Neuronal stem cell (in vitro differentiated cells): Measurements from ENCODE around the gene GOLM1.

ENCODE experiments used
- DNase-seq: peaks from one replicate; pipeline ENCODE4 v3.0.0-alpha.2; 2013; ENCODE audit warnings: low spot score
- H2AFZ ChIP-seq: one replicate; pipeline ENCODE4 v1.6.1; 2013; ENCODE audit warnings: mild to moderate bottlenecking, low read length, inconsistent platforms
- H2AK5ac ChIP-seq: 2 replicates; pipeline ENCODE4 v1.6.1; 2013; ENCODE audit warnings: low read depth, mild to moderate bottlenecking, inconsistent platforms, low read length, moderate library complexity, mixed read lengths
- H2BK120ac ChIP-seq: 2 replicates; pipeline ENCODE4 v1.6.1; 2013; ENCODE audit warnings: low read depth, mild to moderate bottlenecking, inconsistent platforms, low read length, moderate library complexity, mixed read lengths
- H2BK12ac ChIP-seq: one replicate; pipeline ENCODE4 v1.6.1; 2013; ENCODE audit warnings: low read length, inconsistent platforms
- H2BK15ac ChIP-seq: 2 replicates; pipeline ENCODE4 v1.6.1; 2013; ENCODE audit warnings: mild to moderate bottlenecking, low read length, inconsistent platforms, mixed read lengths
- H2BK5ac ChIP-seq: one replicate; pipeline ENCODE4 v1.6.1; 2013; ENCODE audit warnings: inconsistent platforms, mild to moderate bottlenecking, low read length, moderate library complexity
- H3K14ac ChIP-seq: one replicate; pipeline ENCODE4 v1.6.1; 2013; ENCODE audit warnings: low read length, inconsistent platforms
- H3K18ac ChIP-seq: 2 replicates; pipeline ENCODE4 v1.6.1; 2013; ENCODE audit warnings: low read length, inconsistent platforms
- H3K23ac ChIP-seq: 2 replicates; pipeline ENCODE4 v1.6.1; 2013; ENCODE audit warnings: low read depth, mild to moderate bottlenecking, mixed read lengths, low read length, inconsistent platforms; ENCODE audit not compliant: poor library complexity
- H3K27ac ChIP-seq: replicated peaks from 3 replicates; pipeline ENCODE4 v1.5.1; 2013; ENCODE audit warnings: low read length, inconsistent platforms
- H3K27me3 ChIP-seq, 3 experiments: 2 replicates each; pipeline ENCODE4 v1.6.1; 2013; ENCODE audit warnings: low read length in 3 of 3, mild to moderate bottlenecking in 2 of 3, inconsistent platforms in 1 of 3, low read depth in 1 of 3, mixed read lengths in 1 of 3, moderate library complexity in 1 of 3; ENCODE audit not compliant: control insufficient read depth in 3 of 3, insufficient read depth in 3 of 3
- H3K36me3 ChIP-seq, 2 donors: replicated peaks in 1 of 2; 2 replicates each; pipeline ENCODE4 v1.6.1; 2013; ENCODE audit warnings: low read length in 2 of 2; ENCODE audit not compliant: control insufficient read depth in 2 of 2, insufficient read depth in 2 of 2
- H3K4ac ChIP-seq: 2 replicates; pipeline ENCODE4 v1.6.1; 2013; ENCODE audit warnings: inconsistent platforms, mild to moderate bottlenecking, low read length, moderate library complexity
- H3K4me1 ChIP-seq, 2 donors: 1 replicate in 1 of 2; 2 replicates in 1 of 2; pipeline ENCODE4 v1.6.1; 2013; ENCODE audit warnings: low read length in 2 of 2, low read depth in 1 of 2; ENCODE audit not compliant: control insufficient read depth in 2 of 2, insufficient read depth in 1 of 2
- H3K4me2 ChIP-seq: one replicate; pipeline ENCODE4 v1.6.1; 2013; ENCODE audit warnings: mild to moderate bottlenecking, low read length, inconsistent platforms; ENCODE audit not compliant: insufficient read depth, poor library complexity, severe bottlenecking
- H3K4me3 ChIP-seq, 2 donors: 2 replicates each; pipeline ENCODE4 v1.5.1; 2013; ENCODE audit warnings: low read length in 2 of 2, mild to moderate bottlenecking in 2 of 2, inconsistent platforms in 1 of 2, moderate library complexity in 1 of 2
- H3K79me1 ChIP-seq: one replicate; pipeline ENCODE4 v1.6.1; 2013; ENCODE audit warnings: low read depth, mild to moderate bottlenecking, inconsistent platforms, low read length, moderate library complexity
- H3K9ac ChIP-seq: one replicate; pipeline ENCODE4 v1.6.1; 2013; ENCODE audit warnings: mild to moderate bottlenecking, low read depth, low read length, inconsistent platforms; ENCODE audit not compliant: poor library complexity
- H3K9me3 ChIP-seq, 2 donors: replicated peaks in 1 of 2; 2 replicates each; pipeline versions ENCODE3 to v1.6.1; 2013; ENCODE audit warnings: low read length in 2 of 2, mild to moderate bottlenecking in 2 of 2, inconsistent platforms in 1 of 2, low read depth in 1 of 2, mixed read lengths in 1 of 2, moderate library complexity in 1 of 2; ENCODE audit not compliant: control insufficient read depth in 2 of 2, insufficient read depth in 1 of 2
- H4K8ac ChIP-seq: one replicate; pipeline ENCODE4 v1.6.1; 2013; ENCODE audit warnings: low read depth, mild to moderate bottlenecking, inconsistent platforms, low read length, moderate library complexity
- H4K91ac ChIP-seq: one replicate; pipeline ENCODE4 v1.6.1; 2013; ENCODE audit warnings: low read length, low read depth, mild to moderate bottlenecking, inconsistent platforms; ENCODE audit not compliant: poor library complexity
- WGBS, 2 donors: extraction: QIAGEN DNeasy Blood & Tissue Kit; methylation state at CpG; one replicate each; pipeline ENCODE4 v1.1.7; 2013; ENCODE audit warnings: missing lambda C conversion rate in 2 of 2, mixed read lengths in 1 of 2; ENCODE audit not compliant: insufficient read length in 2 of 2, insufficient replicate concordance in 1 of 2; ENCODE audit errors: extremely low coverage in 2 of 2; 5-methylcytosine and 5-hydroxymethylcytosine counted together

Gene GOLM1

GRCh38 chr9:86126998-86127972, 27.9 kb upstream of the GOLM1 start:
- Histone ChIP-seq H2BK12ac (no peak overlapping the region), H3K9me3 (no peaks in the 10 kb centered on the region), H4K91ac (no peak overlapping the region), H2AK5ac (no peak overlapping the region), H3K4me2 (peak overlapping the region; percentile 19), H3K4me1 (peaks cover 17 to 33% of the 10 kb centered on the region in 2 donors), H3K9ac (no peak overlapping the region), H2BK15ac (no peak overlapping the region), H3K79me1 (no peaks in the 10 kb centered on the region), H2AFZ (peak overlapping the region; percentile 59), H3K4ac (no peak overlapping the region), H3K23ac (no peak overlapping the region), H2BK5ac (no peak overlapping the region), H3K27me3 (no peaks in the 10 kb centered on the region), H3K36me3 (no peaks in the 10 kb centered on the region), H4K8ac (no peak overlapping the region), H3K27ac (peak overlapping the region; percentile 70), H3K14ac (no peak overlapping the region), H3K18ac (peak overlapping the region; percentile 76), H3K4me3 (peak overlapping the region in 1 of 2 donors; percentile 2), H2BK120ac (no peak overlapping the region)
- DNase-seq: peak; percentile 92
- WGBS, 2 donors: no CpG with 5 or more reads among the region's 11 CpGs

- no peaks in the 10 kb centered on the region for H3K79me1 ChIP-seq
- no peak overlapping the region for H3K9ac ChIP-seq
- no peak overlapping the region for H3K4me3 ChIP-seq
- H3K27me3 ChIP-seq: no peaks in the 10 kb centered on the region
- no peak overlapping the region for H3K23ac ChIP-seq
- H2BK120ac ChIP-seq: no peak overlapping the region
- no peak overlapping the region for H4K8ac ChIP-seq
- no peak overlapping the region for H3K14ac ChIP-seq
- H2BK12ac ChIP-seq: no peak overlapping the region
- H3K4me2 ChIP-seq: no peak overlapping the region
- H3K27ac ChIP-seq: peak overlapping the region; percentile 4
- WGBS, 2 donors: no CpG with 5 or more reads among the region's 2 CpGs
- DNase-seq: no peak
- no peak overlapping the region for H3K4ac ChIP-seq
- peak overlapping the region; percentile 61 for H2AFZ ChIP-seq
- no peak overlapping the region for H3K18ac ChIP-seq
- H2BK15ac ChIP-seq: no peak overlapping the region
- H4K91ac ChIP-seq: no peak overlapping the region
- H2AK5ac ChIP-seq: no peak overlapping the region
- H3K36me3 ChIP-seq: no peaks in the 10 kb centered on the region
- no peak overlapping the region for H2BK5ac ChIP-seq
- H3K4me1 ChIP-seq: peaks cover 18 to 23% of the 10 kb centered on the region in 2 donors
- no peaks in the 10 kb centered on the region for H3K9me3 ChIP-seq
These were observed 23.0 kb upstream of the GOLM1 start for GRCh38 chr9:86122311-86122710.

GRCh38 chr9:86119457-86119856, 20.1 kb upstream of the GOLM1 start:
- no peak overlapping the region for H3K23ac ChIP-seq
- no CpG with 5 or more reads among the region's 5 CpGs for WGBS, 2 donors

DNA sequence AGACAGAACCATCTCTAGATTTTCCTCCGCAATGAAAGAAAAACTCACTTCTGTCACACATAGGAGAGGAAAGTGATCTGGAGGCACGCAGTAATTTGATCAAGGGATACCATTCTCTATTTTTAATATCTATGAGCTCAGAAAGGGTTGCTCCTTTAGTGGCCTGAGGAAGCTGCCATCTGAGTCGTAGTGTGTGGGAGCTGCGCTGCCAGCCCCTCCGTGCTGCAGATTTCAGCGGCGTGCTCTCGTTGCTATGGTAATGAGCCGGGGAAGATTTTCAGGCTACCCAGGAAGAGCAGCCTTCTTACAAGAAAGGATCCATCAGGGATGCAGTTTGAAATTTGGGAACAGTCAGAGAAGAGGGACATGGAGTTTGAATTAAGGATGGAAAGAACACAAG, 17.1 kb upstream of the GOLM1 start:
- no peak overlapping the region for H3K9ac ChIP-seq
- no peak overlapping the region for H3K4ac ChIP-seq
- peak overlapping the region; percentile 82 for H2AFZ ChIP-seq
- no peaks in the 10 kb centered on the region for H3K79me1 ChIP-seq
- no peak overlapping the region for H2BK15ac ChIP-seq
- no CpG with 5 or more reads among the region's 9 CpGs for WGBS, 2 donors
- H2BK12ac ChIP-seq: no peak overlapping the region
- H3K27ac ChIP-seq: no peak overlapping the region
- H3K18ac ChIP-seq: no peak overlapping the region
- H3K27me3 ChIP-seq: no peaks in the 10 kb centered on the region
- H3K9me3 ChIP-seq: peaks cover 0 to 1% of the 10 kb centered on the region in 2 donors
- no peak overlapping the region for H2BK120ac ChIP-seq
- no peaks in the 10 kb centered on the region for H3K36me3 ChIP-seq
- no peak overlapping the region for H2BK5ac ChIP-seq
- H4K91ac ChIP-seq: no peak overlapping the region
- no peak overlapping the region for H4K8ac ChIP-seq
- no peak overlapping the region for H2AK5ac ChIP-seq
- H3K4me1 ChIP-seq: peaks cover 0 to 9% of the 10 kb centered on the region in 2 donors
- no peak for DNase-seq
- H3K23ac ChIP-seq: no peak overlapping the region
- peak overlapping the region in 1 of 2 donors; percentile 10 for H3K4me3 ChIP-seq
- H3K4me2 ChIP-seq: no peak overlapping the region
- H3K14ac ChIP-seq: no peak overlapping the region

More at GRCh38 chr9:86119457-86119856, 20.1 kb upstream of the GOLM1 start:
- Histone ChIP-seq H2BK120ac (no peak overlapping the region), H3K4me2 (no peak overlapping the region), H3K36me3 (no peaks in the 10 kb centered on the region), H3K9me3 (peaks cover 0 to under 1% of the 10 kb centered on the region in 2 donors), H3K9ac (no peak overlapping the region), H3K4me1 (peaks cover 8 to 22% of the 10 kb centered on the region in 2 donors), H2BK5ac (no peak overlapping the region), H2AFZ (no peak overlapping the region), H3K4ac (no peak overlapping the region), H3K79me1 (no peaks in the 10 kb centered on the region), H4K91ac (no peak overlapping the region), H3K18ac (no peak overlapping the region), H2AK5ac (no peak overlapping the region), H4K8ac (no peak overlapping the region), H3K27me3 (no peaks in the 10 kb centered on the region), H2BK12ac (peak overlapping the region; percentile 6), H3K27ac (no peak overlapping the region), H3K14ac (no peak overlapping the region), H3K4me3 (no peak overlapping the region), H2BK15ac (no peak overlapping the region)
- DNase-seq: no peak
